Measurements from ENCODE around the gene DLG2.
"Not testable (repeated sequence)": the region's sequence is repeated elsewhere in the genome, so short reads cannot be mapped to it uniquely, and the experiment has no call there.

The DLG2 gene

DNA sequence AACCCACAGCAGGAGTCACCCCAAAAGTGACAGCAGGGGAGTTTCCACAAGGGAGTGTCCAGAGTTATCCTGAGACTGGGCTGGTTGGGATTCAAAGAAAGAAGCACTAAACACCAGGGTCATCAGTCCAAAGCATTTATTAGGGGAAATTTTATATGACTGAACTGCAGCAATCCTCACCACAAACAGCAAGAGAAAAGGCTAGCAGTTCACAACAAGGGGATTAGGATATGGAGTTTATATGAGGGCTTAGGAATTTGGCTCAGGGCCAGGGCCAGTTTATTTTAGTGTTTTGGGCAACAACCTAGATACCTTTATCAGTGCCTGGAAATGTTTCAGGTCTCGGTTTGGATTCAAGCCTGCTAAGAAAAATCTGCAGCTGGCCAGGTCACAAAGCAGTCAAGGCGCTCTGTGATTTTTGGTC lies 16.1 kb upstream of the DLG2 start:
- DNase-seq (ENCODE audit: low read depth), result no peak

DNA sequence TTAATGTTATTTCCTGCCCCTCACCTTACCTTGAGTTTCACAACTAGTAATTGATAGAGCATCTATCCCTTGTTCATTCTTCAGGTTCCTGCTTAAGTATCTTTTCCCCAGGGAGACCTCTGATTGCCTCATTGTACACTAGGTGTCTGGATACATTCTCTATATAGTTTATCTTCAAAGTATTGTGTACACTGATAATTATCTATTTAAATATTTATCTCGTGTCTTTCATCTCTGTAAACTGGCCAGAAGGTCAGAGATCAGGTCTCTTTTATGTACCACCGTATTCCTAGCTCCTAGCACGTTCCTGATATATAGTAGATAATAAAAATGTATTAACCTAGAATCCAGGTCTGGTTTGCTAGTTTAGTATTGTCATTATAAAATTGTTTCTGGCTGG lies 7.6 kb upstream of the DLG2 start:
- DNase-seq (ENCODE audit: low read depth), result no peak

DNA sequence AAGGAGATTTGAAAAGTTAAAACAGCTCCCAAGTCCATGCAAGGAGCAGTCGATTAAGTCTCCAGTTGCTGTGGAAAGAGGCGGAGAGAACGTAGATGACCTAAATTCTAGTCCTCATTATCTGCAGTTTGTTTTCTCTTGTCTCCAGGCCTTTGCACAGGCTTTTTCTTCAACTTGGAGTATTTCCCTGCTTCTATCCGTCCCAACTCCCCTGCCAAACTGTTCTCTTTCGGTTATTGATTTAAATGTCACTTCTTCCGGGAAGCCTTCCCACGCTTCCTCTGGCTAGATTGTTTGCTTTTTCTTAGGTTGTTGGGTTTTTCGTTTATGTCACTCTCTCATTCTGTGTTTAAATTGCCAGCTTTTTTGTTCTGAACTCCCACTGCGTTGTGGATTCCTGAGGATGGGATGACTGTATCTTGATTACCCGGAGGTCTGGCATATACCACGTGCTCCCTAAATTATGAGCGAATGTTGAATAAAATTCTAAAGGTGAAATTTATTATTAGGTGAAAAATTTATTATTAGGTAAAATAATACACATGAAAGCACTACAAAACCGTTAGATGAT lies 1.7 kb upstream of the DLG2 start:
- no peak for DNase-seq (ENCODE audit: low read depth)

GRCh38 chr11:85627998-85628770 lies 1.0 kb upstream of the DLG2 start, which contains the start of gene TMEM126B:
TSS of gene TMEM126B (plus strand) at chr11:85628593. CDS start at chr11:85628608, 15 bp downstream.
- peak; percentile 93 for DNase-seq (ENCODE audit: low read depth)

DNA sequence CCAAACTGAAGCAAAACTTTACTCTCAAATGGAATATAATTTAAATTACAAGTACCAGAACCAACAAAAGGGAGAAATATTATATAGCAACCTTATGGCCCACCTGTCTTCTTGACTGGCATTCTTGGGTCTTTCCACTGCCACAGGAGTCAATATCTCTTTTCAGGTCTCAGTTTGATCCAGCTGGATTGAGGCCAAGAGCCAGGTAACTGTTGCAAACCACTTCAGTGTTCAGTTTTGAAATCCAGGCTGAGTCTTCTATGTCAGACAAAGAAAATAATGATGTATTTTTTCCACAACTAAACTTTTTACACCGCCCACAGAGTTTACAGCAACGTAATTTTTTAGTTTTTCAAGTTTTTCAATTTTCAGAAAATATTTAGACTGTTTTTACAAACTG lies 648 bp downstream of the DLG2 start:
- DNase-seq (ENCODE audit: low read depth), result no peak

DNA sequence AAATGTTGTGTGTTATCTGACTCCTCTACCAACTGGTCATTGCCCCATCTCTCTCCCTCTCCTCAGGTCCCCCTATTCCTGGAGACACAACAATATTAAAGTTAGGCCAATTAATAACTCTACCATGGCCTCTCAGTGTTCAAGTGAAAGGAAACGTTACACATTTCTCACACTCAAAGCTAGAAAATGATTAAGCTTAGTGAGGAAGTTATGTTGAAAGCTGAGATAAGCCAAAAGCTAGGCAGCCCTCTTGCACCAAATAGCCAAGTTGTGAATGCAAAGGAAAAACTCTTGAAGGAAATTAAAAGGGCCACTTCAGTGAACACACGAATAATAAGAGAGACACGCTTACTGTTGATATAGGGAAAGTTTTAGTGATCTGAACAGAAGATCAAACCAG lies 6.9 kb downstream of the DLG2 start:
- no peak for DNase-seq (ENCODE audit: low read depth)

GRCh38 chr11:85619499-85619898 lies 7.6 kb downstream of the DLG2 start:
- DNase-seq (ENCODE audit: low read depth), result no peak

- DNase-seq (ENCODE audit: low read depth), result not testable (repeated sequence)
These were observed 15.5 kb downstream of the DLG2 start for GRCh38 chr11:85611643-85612042.

- not testable (repeated sequence) for DNase-seq (ENCODE audit: low read depth)
These were observed 17.9 kb downstream of the DLG2 start for GRCh38 chr11:85609286-85609685.

GRCh38 chr11:85608621-85609020 lies 18.5 kb downstream of the DLG2 start:
- not testable (repeated sequence) for DNase-seq (ENCODE audit: low read depth)

DNA sequence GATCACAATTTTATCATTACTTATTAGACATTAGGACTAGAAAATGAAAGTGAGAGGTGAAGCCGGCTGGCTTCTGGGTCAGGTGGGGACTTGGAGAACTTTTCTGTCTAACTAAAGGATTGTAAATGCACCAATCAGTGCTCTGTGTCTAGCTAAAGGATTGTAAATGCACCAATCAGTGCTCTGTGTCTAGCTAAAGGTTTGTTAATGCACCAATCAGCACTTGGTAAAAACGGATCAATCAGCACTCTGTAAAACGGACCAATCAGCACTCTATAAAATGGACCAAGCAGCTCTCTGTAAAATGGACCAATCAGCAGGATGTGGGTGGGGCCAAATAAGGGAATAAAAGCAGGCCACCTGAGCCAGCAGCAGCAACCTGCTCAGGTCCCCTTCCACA lies 20.9 kb downstream of the DLG2 start:
- not testable (repeated sequence) for DNase-seq (ENCODE audit: low read depth)

- no peak for DNase-seq (ENCODE audit: low read depth)
These were observed 23.9 kb downstream of the DLG2 start for GRCh38 chr11:85603220-85603619.

GRCh38 chr11:85602526-85603213 lies 24.5 kb downstream of the DLG2 start:
- no peak for DNase-seq (ENCODE audit: low read depth)

DNA sequence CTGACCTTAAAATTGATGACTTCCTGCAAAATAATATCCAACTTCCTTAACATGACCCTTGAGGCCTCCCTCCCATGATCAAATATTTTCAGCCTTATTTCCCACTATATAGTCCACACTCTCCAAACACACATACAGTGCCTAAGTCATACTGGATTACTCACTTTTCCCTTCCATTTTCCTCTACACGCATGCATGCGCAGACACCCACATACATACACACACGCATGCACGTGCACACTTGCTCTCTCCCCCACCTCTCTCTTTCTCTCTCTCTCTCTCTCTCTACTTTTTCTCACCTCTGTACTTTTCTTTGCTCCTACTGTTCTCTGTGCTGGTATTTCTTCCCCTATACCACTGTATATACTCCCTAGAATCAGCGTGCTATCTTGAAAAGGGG lies 28.1 kb downstream of the DLG2 start:
- no peak for DNase-seq (ENCODE audit: low read depth)

GRCh38 chr11:85596886-85597285 lies 30.3 kb downstream of the DLG2 start:
- no peak for DNase-seq (ENCODE audit: low read depth)

GRCh38 chr11:85595285-85595884 lies 31.8 kb downstream of the DLG2 start:
- DNase-seq (ENCODE audit: low read depth), result no peak

GRCh38 chr11:85590848-85591483 lies 36.2 kb downstream of the DLG2 start:
- no peak for DNase-seq (ENCODE audit: low read depth)

DNA sequence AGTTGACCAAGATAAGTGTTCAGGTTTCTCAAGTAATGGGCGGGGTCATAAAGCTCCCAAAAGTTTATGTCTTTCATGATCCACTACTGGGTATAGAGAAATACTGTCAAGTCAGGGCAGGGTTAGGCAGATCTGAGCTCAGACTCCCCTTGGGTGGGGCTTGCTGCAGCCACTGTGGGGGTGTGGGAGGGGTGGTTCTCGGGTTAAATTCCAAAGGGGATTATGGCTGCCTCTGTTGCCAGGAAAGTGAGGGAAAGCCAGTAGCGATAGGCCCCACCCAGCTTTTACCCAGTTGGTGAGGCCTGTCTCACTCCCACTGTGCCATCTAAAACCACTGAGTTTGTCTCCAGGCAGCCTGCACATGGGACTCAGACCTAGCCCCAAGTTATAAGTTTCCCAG lies 37.8 kb downstream of the DLG2 start:
- DNase-seq (ENCODE audit: low read depth), result no peak

- no peak for DNase-seq (ENCODE audit: low read depth)
These were observed 45.0 kb downstream of the DLG2 start for GRCh38 chr11:85582111-85582510.

DNA sequence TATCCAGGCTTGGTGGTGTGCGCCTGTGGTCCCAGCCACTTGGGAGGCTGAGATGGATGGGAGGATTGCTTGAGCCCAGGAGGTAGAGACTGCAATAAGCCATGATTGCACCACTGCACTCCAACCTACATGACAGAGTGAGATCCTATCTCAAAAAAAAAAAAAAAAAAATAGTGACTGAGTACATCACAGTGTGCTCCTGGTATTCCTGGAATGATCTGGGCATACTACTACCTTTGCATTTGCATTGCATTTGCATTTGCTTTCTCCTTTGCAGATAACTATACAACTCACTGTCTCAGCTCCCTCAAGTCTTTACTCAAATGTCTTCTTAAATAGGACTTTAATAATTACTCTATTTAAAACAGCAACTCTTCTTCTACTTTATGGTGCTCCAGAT lies 51.8 kb downstream of the DLG2 start:
- DNase-seq (ENCODE audit: low read depth), result no peak

DNA sequence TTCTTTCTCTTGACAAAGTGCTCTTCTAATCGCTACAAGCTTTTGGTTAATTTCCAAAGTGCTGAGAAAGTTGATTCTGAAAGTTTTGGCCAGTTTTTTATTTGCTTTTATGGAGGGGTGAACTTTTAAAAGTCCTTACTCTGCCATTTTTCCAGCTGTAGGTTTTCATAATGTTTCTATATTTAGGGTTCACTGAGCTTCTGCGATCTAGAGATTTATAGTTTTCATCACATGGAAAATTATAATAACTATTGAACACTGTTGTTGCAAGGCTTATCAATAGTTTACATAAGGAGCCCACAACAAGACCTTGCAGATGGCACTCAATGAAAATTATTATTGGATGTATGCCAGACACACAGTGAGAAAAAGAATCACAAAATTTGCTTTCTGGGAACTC lies 55.1 kb downstream of the DLG2 start:
- DNase-seq (ENCODE audit: low read depth), result no peak

DNA sequence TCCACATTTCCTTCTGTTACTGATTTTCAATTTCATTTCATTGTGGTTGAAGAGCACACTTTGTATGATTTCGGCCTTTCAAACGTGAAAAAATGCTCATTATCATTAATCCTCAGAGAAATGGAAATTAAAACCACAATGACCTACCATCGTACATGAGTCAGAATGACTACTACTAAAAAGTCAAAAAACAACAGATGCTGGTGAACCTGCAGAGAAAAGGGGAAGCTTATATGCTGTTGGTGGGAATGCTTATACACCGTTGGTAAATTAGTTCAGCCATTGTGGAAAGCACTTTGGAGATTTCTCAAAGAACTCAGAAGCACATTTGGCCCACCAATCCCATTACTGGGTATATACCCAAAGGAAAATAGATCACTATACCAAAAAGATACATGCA lies 57.6 kb downstream of the DLG2 start:
- no peak for DNase-seq (ENCODE audit: low read depth)

Data from activated T-helper 1 cell treated with Interleukin-2 at 50 U/mL for 16 hours (primary cell).